ENCODE data around the gene ALDH8A1.

DNA sequence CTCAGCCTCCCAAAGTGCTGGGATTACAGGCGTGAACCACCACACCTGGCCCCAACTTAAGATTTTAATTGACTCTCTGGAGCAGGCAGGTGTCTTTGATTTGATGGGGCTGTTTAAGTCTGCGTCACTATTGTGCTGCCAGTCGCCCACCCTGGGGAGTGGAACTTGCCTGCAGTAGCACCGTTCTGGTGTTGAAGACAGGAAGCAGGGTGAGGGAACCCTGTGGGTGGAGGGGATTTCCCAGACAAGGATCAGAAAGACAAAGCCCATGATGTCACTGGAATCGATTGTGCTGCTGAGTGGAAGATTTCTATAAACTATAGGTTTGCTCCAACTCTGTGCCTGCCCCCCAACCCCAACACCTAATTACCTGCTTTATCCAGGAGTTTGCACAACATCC is 11.0 kb downstream of the ALDH8A1 start:
- TF ChIP-seq HDAC2 (IDR thresholded peaks at IDR 0.05) (no peak), ZNF24 (IDR thresholded peaks at IDR 0.05) (no peak), ASH2L (IDR thresholded peaks at IDR 0.05; ENCODE audit: borderline replicate concordance, low read depth) (no peak), POLR2A (IDR thresholded peaks at IDR 0.05; ENCODE audit: low read depth, low read length) (no peak)
